Putamen (tissue), 1 donor: ENCODE data around the gene RNF34.

Source experiments
- DNase-seq: peaks from one replicate; pipeline ENCODE4 v3.0.0-alpha.2; 2016; ENCODE audit warnings: low spot score

RNF34 gene

DNA sequence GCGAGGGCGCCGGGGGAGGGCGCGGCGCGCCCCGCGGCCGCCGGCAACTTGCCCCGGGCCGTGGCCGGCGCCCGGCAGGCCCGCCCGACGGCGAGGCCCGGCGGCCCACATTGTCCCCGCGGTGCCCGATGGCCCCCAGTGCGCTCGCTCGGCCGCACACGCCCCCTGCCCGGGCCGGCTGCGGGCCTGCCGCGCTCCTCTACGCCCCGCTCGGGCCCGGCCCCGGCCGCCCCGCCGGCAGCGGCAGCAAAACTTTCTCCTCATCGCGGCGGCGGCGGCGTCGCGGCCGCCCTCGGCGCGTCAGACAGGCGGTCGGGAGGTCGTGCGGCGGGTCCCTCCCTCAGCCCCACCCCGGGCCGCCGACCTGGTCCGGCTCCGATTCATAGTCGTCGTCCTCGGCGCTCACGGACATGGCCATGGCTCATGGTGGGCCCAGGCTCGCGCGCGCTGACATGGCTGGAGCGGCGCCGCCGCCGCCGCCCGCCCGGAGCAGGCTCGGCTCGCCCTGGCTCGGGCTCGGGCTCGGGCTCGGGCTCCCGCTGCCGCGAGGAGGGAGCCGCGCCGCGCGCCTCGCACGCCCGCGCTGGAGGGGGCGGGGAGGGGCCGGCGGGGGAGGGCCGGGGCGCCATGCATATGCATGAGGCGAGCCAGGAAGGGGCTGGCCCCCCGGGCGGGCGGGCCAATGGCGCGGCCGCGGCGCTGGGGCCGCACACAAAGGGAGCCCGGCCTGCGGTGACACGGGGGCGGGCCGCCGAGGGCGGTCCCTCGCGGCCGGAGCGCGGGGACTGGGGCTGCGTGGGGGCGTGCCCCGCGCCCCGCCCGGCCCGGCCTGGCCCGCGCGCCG lies 67.1 kb downstream of the RNF34 start:
- DNase-seq = peak; percentile 92

DNA sequence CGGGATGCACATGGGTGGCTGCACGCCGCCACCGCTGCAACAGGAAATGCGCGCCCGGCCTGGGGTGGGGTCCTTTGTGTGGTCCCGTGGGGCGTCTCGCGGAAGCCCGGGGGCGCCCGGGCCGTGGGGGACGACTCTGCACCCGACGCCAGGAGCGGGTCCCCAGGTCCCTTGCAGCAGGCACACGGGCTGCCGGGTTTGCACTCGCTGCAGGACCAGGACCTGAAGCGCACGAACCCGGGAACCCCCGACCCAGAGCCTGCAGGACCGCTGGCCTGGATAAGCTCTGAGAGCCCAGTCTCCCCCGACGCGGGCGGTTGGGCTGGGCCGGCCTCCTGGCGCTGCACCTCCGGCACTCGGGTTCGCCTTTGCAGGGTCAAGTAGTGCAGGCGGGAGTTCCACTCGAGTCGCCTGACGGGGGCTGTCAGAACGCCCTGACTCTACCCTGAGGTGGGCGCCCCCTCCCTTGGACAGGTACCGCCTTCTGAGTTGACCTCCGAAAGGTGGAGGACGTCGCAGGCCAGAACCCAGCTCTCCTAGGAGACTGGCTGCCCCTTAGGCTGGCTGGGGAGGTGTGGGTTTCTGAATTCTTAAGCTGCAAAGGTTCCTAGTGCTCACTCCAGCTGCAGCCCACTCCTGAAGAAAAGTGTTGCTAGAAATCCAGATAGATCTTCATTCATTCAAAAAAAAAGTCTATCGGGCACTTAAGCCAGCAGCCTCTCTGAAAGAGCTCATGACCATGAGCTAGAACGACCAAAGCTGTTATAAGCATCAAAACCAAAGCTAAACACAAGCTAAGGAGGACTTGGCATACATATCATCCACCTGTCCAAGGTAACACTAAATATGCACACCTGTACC lies 68.0 kb downstream of the RNF34 start:
- DNase-seq = no peak

DNA sequence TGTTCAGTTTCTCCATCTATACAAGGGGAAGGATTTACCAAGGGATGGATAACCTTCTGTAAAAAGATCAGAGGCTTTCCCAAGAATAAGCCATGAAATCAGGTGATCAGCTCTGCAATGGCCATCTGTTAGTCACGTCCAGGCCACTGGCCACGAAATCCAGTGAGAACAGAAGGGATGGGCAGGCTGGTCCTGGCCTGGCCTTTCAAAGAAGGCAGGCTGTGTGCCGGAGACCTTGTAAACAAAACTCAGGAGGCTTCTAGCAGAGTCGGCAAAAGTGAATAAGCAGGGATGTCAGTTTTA lies 68.5 kb downstream of the RNF34 start:
- DNase-seq = no peak

DNA sequence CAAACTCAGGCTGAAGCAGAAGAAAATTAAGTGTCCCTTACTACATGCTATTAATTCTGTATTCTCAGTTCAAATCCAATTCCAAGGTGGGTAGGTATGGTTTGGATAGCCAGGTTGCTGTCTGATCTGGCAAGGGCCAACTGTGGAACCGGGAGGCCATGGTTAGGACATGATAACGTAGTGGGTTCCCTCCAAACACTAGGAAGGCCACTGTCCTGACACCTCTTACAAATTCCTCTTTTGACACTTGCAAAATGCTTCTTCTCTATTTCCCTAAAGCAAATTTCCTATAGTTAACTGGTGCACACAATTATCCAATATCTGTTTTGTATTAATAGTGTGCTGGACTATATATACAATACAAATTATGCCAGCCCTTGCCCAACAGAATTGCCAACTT lies 70.8 kb downstream of the RNF34 start:
- no peak for DNase-seq

DNA sequence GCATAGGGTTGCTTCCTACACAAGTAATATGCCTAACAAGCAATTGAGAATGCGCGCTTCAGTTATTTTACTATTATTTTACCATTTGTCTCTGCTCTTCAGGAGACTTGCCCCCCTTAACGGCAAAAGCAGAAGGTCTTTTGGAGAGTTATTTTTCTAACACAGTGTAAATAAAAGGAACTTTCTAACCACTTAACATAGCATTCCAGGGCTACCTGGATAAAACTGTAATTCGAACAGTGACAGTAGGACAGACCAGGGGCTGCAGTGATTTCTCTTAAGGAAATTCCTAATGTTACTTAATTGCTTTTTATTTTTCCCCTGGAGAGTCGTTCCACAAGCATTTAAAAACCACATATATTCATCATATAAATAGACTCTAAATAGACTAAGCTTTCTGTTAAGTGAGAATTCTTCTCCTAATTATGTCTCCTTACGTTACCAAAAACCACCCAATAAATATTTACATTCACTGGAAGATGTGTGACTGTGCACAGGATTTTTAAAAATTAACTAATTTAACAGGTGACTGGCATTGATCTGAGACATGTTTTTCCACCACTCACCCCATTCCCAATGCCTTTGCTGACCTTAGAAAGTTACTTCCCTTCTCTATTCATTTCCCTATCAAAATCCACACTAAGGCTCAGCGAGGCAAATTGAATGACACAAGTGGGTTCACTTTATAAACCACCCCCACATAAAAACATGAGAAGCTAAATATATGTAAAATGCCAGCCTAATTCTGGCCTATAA lies 72.4 kb downstream of the RNF34 start:
- no peak for DNase-seq
